Measurements from ENCODE around the gene F2RL3.

GRCh38 chr19:16901491-16902175, 12.8 kb downstream of the F2RL3 start:
- no peak for TF ChIP-seq POLR2AphosphoS5 (IDR thresholded peaks at IDR 0.05)
- TF ChIP-seq CTCF (IDR thresholded peaks at IDR 0.05; ENCODE audit: poor library complexity, severe bottlenecking) = peak; percentile 11
- no peak for TF ChIP-seq SMC3 (conservative IDR thresholded peaks at IDR 0.05; ENCODE audit: poor library complexity)
- no peak for TF ChIP-seq EZH2 (IDR thresholded peaks at IDR 0.05; ENCODE audit: borderline replicate concordance, insufficient read depth, low read length, poor library complexity, severe bottlenecking)
- TF ChIP-seq REST (IDR thresholded peaks at IDR 0.05; ENCODE audit: borderline replicate concordance) = no peak
- peak; percentile 68 for TF ChIP-seq EP300 (conservative IDR thresholded peaks at IDR 0.05; ENCODE audit: poor library complexity, severe bottlenecking)
- no peak for TF ChIP-seq TAF1 (IDR thresholded peaks at IDR 0.05; ENCODE audit: low read depth)
- no peak for TF ChIP-seq RAD21 (conservative IDR thresholded peaks at IDR 0.05)
